ENCODE data around the gene DCHS1.

DNA sequence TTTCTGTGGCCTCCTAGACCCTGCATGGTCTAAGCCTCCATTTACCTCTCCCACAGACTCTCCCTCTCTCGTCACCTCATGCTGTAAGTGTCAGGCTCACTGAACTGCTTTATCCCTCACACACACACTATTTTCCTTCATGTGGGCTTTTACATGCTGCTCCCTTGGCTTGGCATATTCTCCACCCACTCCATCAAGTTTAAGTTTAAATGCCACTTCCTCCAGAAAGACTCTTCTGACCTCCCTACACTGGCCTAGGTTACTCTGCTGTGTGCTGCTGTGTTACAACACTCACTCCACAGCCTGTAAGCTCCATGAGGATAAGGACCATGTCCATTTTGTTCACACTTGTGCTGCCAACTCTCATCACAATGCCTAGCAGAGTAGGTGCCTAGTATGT, 2.5 kb downstream of the DCHS1 start:
- TF ChIP-seq, protein P1, sequence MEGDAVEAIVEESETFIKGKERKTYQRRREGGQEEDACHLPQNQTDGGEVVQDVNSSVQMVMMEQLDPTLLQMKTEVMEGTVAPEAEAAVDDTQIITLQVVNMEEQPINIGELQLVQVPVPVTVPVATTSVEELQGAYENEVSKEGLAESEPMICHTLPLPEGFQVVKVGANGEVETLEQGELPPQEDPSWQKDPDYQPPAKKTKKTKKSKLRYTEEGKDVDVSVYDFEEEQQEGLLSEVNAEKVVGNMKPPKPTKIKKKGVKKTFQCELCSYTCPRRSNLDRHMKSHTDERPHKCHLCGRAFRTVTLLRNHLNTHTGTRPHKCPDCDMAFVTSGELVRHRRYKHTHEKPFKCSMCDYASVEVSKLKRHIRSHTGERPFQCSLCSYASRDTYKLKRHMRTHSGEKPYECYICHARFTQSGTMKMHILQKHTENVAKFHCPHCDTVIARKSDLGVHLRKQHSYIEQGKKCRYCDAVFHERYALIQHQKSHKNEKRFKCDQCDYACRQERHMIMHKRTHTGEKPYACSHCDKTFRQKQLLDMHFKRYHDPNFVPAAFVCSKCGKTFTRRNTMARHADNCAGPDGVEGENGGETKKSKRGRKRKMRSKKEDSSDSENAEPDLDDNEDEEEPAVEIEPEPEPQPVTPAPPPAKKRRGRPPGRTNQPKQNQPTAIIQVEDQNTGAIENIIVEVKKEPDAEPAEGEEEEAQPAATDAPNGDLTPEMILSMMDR (IDR thresholded peaks at IDR 0.05): no peak
- TF ChIP-seq POLR2A (IDR thresholded peaks at IDR 0.05): no peak
- TF ChIP-seq POLR2AphosphoS5 (IDR thresholded peaks at IDR 0.05): no peak
